Measurements from ENCODE around the gene SDCCAG8. TPM values are rescaled to one million over a fixed set of nuclear protein-coding genes. Genes with fewer than 3 reads are reported as not detected.

SDCCAG8 gene
- total and polyA plus RNA-seq, 2 experiments from 2014 or later, result 23.3 to 38.5 TPM

- Histone ChIP-seq H3K4me1 (ENCODE audit: low read depth) (peaks cover 24% of the 10 kb centered on the region), H3K9me3 (ENCODE audit: low read depth) (no peaks in the 10 kb centered on the region), H3K27ac (no peak overlapping the region), H3K4me3 (no peak overlapping the region), H3K27me3 (no peaks in the 10 kb centered on the region), H3K36me3 (no peaks in the 10 kb centered on the region)
- DNase-seq (ENCODE audit: low read depth in 1 of 2, low spot score in 1 of 2), result no peak
- no peak for TF ChIP-seq CTCF (IDR thresholded peaks at IDR 0.05; ENCODE audit: low read depth, low read length)
Observed at GRCh38 chr1:243249214-243249613, 6.6 kb upstream of the SDCCAG8 start.

GRCh38 chr1:243250102-243250501, 5.7 kb upstream of the SDCCAG8 start:
- H3K36me3 ChIP-seq, result no peaks in the 10 kb centered on the region
- H3K4me3 ChIP-seq, result no peak overlapping the region

GRCh38 chr1:243251539-243251938, 4.3 kb upstream of the SDCCAG8 start:
- Histone ChIP-seq H3K4me3 (no peak overlapping the region), H3K27ac (no peak overlapping the region), H3K9me3 (ENCODE audit: low read depth) (no peaks in the 10 kb centered on the region)

More at GRCh38 chr1:243250102-243250501, 5.7 kb upstream of the SDCCAG8 start:
- H3K27me3 ChIP-seq, result no peaks in the 10 kb centered on the region
- DNase-seq (ENCODE audit: low read depth in 1 of 2, low spot score in 1 of 2), result no peak
- no peaks in the 10 kb centered on the region for H3K9me3 ChIP-seq (ENCODE audit: low read depth)
- H3K4me1 ChIP-seq (ENCODE audit: low read depth), result peaks cover 24% of the 10 kb centered on the region
- H3K27ac ChIP-seq, result no peak overlapping the region
- no peak for TF ChIP-seq CTCF (IDR thresholded peaks at IDR 0.05; ENCODE audit: low read depth, low read length)

GRCh38 chr1:243253211-243253925, 2.5 kb upstream of the SDCCAG8 start:
- Histone ChIP-seq H3K27me3 (no peaks in the 10 kb centered on the region), H3K9me3 (ENCODE audit: low read depth) (no peaks in the 10 kb centered on the region), H3K4me3 (peak overlapping the region; percentile 92), H3K4me1 (ENCODE audit: low read depth) (peaks cover 31% of the 10 kb centered on the region), H3K36me3 (no peaks in the 10 kb centered on the region), H3K27ac (peak overlapping the region; percentile 86)
- DNase-seq (ENCODE audit: low read depth in 1 of 2, low spot score in 1 of 2), result no peak
- TF ChIP-seq CTCF (IDR thresholded peaks at IDR 0.05; ENCODE audit: low read depth, low read length), result no peak

More at GRCh38 chr1:243251539-243251938, 4.3 kb upstream of the SDCCAG8 start:
- Histone ChIP-seq H3K4me1 (ENCODE audit: low read depth) (peaks cover 24% of the 10 kb centered on the region), H3K36me3 (no peaks in the 10 kb centered on the region), H3K27me3 (no peaks in the 10 kb centered on the region)
- DNase-seq (ENCODE audit: low read depth in 1 of 2, low spot score in 1 of 2), result no peak
- no peak for TF ChIP-seq CTCF (IDR thresholded peaks at IDR 0.05; ENCODE audit: low read depth, low read length)

- Histone ChIP-seq H3K27ac (peak overlapping the region; percentile 86), H3K4me1 (ENCODE audit: low read depth) (peaks cover 31% of the 10 kb centered on the region)
- no peak for TF ChIP-seq CTCF (IDR thresholded peaks at IDR 0.05; ENCODE audit: low read depth, low read length)
Observed at GRCh38 chr1:243253926-243254232, 2.0 kb upstream of the SDCCAG8 start.

More at GRCh38 chr1:243253926-243254232, 2.0 kb upstream of the SDCCAG8 start:
- no peaks in the 10 kb centered on the region for H3K27me3 ChIP-seq
- no peaks in the 10 kb centered on the region for H3K36me3 ChIP-seq
- no peaks in the 10 kb centered on the region for H3K9me3 ChIP-seq (ENCODE audit: low read depth)
- H3K4me3 ChIP-seq, result peak overlapping the region; percentile 92
- DNase-seq (ENCODE audit: low read depth in 1 of 2, low spot score in 1 of 2), result peak in 1 of 2 donors; percentile 8
